Measurements from ENCODE around the gene ST3GAL4. TPM values are rescaled to one million over a fixed set of nuclear protein-coding genes. Genes with fewer than 3 reads are reported as not detected.
"Not testable (repeated sequence)": the region's sequence is repeated elsewhere in the genome, so short reads cannot be mapped to it uniquely, and the experiment has no call there.

ST3GAL4 gene, protein sequence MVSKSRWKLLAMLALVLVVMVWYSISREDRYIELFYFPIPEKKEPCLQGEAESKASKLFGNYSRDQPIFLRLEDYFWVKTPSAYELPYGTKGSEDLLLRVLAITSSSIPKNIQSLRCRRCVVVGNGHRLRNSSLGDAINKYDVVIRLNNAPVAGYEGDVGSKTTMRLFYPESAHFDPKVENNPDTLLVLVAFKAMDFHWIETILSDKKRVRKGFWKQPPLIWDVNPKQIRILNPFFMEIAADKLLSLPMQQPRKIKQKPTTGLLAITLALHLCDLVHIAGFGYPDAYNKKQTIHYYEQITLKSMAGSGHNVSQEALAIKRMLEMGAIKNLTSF
- total RNA-seq (2014; rRNA removed; shearing (Covaris generic); ENCODE audit: low replicate concordance), result 44.7 and 54.0 TPM in 2 replicates

DNA sequence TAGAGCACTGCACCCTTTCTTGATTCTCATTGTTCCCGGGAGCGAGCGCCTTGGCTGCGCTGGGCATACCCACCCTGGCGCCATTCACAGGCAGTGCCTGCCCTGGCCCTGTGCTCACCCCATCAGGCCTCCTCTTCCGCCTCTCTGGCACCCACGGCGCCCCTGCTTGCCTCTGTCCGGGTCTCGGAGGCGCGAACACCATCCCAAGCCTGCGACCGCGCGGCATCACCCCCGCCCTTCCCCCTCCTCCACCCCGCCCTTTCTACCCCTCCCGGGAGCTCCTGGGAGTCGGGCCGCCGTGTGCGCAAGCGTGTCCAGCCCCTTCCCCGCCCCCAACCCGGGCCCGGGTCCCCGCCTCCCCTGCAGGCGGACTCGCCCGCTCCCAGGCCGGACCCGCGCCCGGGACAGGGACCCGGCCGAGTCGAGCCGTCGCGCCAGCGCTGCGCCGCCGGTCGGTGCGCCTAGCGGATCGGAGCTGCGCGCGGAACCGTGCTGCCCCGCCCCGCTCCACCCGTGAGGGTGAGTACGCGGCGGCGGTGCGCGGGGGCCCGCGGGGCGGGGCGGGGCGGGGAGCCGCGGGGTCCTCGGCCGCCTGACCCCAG lies at the start of gene ST3GAL4:
ST3GAL4 (plus strand) TSS at position 363 of the 602 bp plus-strand sequence. CDS start 50,470 bp downstream, outside the sequence.
- in situ Hi-C loops (cut with HindIII; ENCODE audit: low pct_unique_long_range_greater_than_20kb, low sequenced_read_pairs), result no loop called here
- no peak for DNase-seq (ENCODE audit: low read depth)

DNA sequence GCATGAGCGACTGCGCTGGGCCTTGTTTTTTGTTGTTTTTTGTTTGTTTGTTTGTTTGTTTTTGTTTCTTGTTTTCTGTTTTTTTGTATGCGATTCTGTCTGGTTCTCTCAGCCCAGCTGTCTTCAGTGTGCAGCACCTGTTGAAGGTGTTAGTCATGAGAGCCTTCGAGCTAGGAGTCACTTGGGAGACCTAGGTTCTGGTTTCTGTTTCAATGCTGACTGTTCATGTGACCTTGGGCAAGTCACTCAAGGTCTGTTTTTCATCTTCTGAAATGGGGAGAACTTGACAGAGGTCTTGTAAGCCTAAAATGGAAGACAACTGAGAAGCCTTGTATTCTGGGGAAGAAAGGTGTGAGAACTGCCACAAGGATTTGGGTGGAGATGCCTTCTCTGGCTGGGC lies 49.8 kb upstream of the ST3GAL4 start:
- DNase-seq (ENCODE audit: low read depth), result no peak
- in situ Hi-C loops (cut with HindIII; ENCODE audit: low pct_unique_long_range_greater_than_20kb, low sequenced_read_pairs), result no loop called here

DNA sequence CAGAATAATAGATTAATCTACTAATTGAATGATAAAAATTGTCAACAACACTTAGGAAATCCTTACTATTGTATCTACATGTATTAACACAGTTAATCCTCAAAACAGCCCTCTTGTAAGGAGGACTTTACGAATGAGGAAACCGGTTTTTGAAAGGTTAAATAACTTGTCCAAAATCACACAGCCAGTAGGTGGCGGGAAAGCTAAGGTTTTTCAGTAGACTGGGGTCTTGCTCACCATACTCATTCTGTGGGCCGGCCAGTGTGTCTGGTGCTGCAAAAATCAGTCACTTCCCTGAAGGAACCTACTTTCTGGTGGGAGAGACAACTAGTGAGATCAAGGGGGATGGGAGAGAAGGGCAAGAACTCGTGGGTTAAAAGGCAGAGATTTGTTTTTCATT lies 47.8 kb upstream of the ST3GAL4 start:
- in situ Hi-C loops (cut with HindIII; ENCODE audit: low pct_unique_long_range_greater_than_20kb, low sequenced_read_pairs), result no loop called here
- DNase-seq (ENCODE audit: low read depth), result no peak

DNA sequence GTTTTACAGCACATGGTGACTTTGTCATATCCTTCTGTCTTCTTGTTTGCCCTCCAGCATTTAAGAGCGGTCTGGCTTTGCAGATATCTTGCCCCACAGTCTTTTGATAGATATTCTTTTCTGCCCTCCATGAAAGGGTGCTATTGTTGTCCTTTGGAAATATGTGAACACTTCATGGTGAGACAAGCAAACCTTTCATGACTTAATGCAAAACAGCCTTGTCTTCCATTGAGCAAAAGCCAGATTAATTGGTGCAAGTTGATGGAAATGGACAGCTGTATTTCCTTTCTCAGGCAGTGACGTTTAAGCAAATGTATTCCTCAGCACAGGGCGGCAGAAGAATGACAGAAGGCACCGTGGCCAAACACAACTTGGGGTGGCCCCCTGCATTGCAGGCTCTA lies 47.2 kb upstream of the ST3GAL4 start:
- no peak for DNase-seq (ENCODE audit: low read depth)
- in situ Hi-C loops (cut with HindIII; ENCODE audit: low pct_unique_long_range_greater_than_20kb, low sequenced_read_pairs), result no loop called here

DNA sequence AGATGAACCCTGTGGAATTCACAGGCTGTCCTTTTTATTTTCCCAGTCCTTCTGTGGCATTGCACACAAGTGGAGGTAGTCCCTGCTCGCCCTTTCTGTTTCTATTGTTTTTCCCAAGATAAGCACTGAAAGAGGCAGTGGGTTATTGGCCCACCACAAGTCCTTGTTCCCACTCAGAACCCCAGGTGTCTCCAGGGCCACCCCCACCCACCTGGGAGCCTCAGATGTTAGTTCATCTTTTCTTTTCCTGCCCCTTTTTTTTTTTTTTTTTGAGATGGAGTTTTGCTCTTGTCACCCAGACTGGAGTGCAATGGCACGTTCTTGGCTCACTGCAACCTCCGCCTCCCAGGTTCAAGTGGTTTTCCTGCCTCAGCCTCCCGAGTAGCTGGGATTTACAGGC lies 46.7 kb upstream of the ST3GAL4 start:
- DNase-seq (ENCODE audit: low read depth); in situ Hi-C loops (cut with HindIII; ENCODE audit: low pct_unique_long_range_greater_than_20kb, low sequenced_read_pairs): not testable (repeated sequence)

DNA sequence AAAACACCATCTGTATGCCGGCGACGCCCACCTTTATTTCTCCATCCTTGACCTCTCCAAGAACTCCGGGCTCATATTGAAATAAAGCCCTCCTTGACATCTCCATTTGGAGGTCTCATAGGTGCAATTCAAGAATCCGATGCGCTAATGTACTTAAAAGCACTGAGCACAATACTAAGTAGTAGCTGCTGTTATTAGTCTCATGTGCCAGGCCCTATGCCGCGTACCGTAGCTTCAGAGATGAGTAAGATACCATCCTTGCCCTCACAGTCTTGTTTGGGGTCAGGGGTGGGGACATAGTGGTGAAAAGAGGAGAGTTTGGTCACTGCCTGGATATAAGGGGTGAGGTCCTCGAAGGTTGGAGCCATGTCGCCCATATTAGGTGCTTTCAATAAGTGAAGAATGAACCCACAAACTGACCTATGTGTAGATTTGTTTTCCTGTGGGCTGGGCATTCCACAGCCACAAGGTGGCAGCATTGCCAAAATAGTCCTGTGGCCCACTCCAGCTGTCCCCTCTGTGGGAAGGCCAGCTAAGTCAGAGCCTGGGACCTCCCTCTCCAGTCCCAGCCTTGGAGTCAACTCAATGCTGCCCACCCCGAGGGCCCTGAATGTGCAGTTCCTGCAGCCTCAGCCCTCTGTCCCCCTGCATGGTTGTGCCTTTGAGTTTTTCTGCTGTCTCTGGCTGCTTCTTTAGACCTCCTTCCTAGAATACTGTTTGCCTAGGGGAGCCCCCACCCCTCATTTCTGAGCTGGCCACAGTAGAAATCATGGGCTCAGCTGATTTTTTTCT lies 45.1 kb upstream of the ST3GAL4 start:
- in situ Hi-C loops (cut with HindIII; ENCODE audit: low pct_unique_long_range_greater_than_20kb, low sequenced_read_pairs), result no loop called here
- DNase-seq (ENCODE audit: low read depth), result peak; percentile 49

DNA sequence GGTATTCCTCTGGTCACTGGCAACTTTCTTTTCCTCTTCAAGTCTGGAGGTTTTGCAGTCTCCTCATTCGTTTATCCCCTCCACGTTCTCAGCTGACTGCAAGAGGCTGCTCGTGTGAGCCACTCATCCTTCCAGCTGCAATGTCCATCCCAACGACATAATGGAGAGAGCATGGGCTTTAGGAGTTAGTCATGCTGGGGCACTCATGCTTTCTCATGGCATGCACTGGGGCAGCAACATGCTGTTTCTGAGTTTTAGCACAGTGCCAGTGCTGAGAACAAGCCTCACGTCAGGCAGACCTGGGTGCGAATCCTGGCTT lies 44.5 kb upstream of the ST3GAL4 start:
- DNase-seq (ENCODE audit: low read depth), result no peak
- in situ Hi-C loops (cut with HindIII; ENCODE audit: low pct_unique_long_range_greater_than_20kb, low sequenced_read_pairs), result no loop called here

DNA sequence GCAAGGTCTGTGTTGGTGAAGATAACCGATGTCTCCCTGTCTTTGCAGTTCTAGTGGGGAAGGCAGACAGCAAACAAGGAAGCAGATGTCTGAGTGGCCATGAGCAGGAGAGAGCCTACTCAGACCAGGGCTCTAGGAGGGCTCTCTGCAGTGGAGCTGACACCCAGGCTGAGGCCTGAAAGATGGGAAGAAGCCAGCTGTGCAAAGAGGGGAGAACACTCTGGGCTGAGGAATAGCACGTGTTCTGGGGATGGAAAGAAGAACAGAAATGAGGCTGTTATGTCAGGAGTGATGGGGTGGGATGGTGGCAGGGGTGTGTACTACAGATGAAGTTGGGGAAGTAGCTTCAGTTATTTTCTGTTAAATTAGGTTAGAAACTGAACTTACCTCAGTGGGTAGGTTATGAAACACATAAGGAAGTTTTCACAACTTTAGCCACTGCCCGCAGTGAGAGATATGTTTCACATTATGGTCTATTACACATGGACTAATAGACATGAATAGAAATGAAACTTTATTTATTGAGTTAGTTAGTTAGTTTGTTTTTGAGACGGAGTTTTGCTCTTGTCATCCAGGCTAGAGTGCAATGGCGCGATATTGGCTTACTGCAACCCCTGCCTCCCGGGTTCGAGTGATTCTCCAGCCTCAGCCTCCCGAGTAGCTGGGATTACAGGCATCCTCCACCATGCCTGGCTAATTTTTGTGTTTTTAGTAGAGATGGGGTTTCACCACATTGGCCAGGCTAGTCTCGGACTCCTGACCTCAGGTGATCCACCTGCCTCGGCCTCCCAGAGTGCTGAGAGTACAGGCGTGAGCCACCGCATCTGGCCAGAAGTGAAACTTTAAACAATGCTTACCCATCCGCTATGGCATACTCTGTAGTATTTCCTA lies 43.8 kb upstream of the ST3GAL4 start:
- no peak for DNase-seq (ENCODE audit: low read depth)
- in situ Hi-C loops (cut with HindIII; ENCODE audit: low pct_unique_long_range_greater_than_20kb, low sequenced_read_pairs), result no loop called here

DNA sequence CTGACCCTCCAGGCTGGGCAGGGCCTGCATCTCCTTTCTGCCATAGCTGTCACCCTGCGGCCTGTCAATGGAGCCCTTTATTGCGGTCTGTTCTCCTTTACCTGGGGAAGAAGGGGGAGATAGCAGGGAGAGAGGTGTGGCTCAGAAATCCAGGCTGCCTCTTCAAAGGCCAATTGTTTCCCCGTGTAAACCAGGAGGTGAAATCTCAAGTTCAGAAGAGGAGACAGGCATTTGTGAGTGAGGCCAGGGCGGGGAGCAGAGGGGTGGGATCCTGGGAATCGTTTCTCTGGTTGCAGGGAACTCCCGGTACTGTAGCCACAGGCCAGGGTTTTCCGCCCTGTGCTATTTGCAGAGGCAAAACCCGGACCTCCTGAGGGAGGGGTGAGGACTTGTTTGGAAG lies 42.5 kb upstream of the ST3GAL4 start:
- in situ Hi-C loops (cut with HindIII; ENCODE audit: low pct_unique_long_range_greater_than_20kb, low sequenced_read_pairs), result no loop called here

DNA sequence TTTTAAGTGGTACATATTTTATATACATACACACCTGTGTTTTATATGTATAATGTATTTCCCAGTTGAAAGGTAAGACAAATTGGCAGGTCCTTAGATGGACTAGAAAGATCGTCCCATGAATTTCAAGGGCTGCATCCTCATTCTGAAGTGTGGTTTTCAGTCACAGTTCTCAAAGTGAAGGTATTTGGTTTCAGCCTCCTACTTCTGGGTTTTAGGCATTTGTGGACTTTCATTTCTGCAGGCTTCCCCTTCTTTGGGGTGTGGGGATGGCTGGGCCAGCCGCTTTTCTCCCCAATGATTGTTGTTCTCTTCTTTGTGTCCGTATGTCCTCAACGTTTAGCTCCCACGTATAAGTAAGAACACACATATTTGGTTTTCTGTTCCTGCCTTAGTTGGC lies 41.7 kb upstream of the ST3GAL4 start:
- no peak for DNase-seq (ENCODE audit: low read depth)
- in situ Hi-C loops (cut with HindIII; ENCODE audit: low pct_unique_long_range_greater_than_20kb, low sequenced_read_pairs), result no loop called here

More for the DNA sequence above, 42.5 kb upstream of the ST3GAL4 start:
- no peak for DNase-seq (ENCODE audit: low read depth)

DNA sequence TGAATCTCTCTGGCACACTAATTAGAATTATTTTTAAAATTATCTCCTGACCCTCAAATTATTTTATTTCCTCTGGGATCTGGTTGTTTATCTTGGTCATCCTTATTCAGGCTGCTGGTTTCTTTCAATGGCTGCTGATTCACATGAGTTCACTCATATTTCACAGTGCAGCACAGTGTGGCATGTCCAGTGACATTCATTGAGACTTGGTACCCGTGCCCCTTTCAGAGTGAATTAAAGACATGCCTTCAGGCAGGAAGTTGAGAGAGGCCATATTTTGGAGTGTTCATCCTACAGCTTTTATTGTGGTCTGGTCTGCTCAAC lies 38.1 kb upstream of the ST3GAL4 start:
- in situ Hi-C loops (cut with HindIII; ENCODE audit: low pct_unique_long_range_greater_than_20kb, low sequenced_read_pairs), result no loop called here
- no peak for DNase-seq (ENCODE audit: low read depth)

DNA sequence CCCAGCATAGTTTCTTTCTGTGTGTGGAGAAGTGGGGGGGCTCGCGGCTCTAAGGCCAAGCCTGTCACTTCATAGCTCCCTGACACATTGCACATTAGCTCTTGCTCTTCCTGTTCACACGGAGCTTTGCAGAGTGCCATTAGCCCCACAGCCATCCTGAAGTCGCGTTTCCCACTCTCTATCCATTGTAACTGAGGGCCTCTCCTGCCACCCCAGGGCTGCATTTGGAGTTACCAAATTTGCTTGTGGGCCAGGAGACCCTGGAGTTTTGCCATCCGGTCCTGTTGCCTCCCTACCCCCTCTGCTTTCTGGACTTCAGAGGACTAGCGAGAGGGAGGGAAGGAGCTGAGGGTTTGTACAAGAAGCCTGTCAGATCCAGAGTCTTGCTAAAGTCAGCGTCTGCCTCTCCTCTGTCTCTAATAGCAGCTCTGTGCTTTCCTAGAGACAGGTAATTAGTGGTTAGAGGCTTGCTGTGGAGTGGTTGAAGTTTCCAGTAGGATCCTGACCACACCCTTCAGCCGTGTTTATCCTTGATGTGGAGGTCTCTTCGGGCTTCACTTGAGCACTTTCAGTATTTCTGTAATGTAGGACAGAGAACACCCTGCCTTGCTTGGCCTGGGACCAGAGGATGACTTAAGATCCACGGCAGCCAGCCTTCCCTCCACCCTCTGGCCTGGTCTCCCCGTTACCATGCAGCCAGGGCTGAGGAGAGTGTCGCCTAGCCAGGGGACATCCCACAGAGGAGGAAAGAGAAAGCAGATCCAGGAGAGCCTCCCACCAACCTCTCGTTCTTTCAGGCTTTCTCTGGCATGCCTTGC lies 37.5 kb upstream of the ST3GAL4 start:
- DNase-seq (ENCODE audit: low read depth), result peak; percentile 71
- in situ Hi-C loops (cut with HindIII; ENCODE audit: low pct_unique_long_range_greater_than_20kb, low sequenced_read_pairs), result no loop called here

DNA sequence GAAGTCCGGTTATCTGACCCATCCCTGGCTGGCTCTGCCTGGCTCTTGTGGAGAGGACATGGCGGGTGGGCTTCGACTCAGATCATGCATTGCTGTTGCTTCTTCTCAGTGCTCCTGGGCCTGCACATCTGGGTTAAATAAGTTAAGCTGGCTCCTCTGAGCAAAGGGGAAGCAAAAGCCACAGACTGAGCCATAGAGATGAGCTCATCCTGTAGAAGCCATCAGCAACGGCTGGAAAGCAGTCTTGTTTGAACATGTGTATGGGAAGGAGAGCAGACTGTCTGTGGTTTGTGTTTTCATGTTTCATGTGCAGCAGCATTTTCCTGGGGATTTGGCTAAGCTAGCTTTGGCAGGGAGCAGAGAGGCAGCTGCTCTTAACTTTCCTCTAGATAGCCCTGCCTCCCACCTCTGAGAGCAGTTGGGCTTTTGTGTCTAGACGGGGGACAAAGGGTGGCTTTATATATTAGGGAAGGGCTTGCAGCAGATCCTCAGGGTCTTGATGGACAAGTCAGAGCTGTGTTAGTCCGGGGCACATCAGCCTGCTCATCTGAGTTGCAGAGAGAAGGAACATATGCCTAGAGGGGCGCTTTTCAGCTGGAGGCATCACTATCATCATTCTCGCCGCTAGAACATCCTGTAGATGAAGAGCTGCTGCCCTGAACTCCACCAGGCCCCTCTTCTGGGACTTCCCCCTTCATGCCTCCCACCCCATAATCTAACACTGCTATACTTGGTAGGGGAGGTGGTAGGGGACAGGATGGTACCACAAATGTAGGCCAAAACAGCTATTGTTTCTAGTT lies 36.7 kb upstream of the ST3GAL4 start:
- in situ Hi-C loops (cut with HindIII; ENCODE audit: low pct_unique_long_range_greater_than_20kb, low sequenced_read_pairs), result no loop called here
- DNase-seq (ENCODE audit: low read depth), result peak; percentile 32

DNA sequence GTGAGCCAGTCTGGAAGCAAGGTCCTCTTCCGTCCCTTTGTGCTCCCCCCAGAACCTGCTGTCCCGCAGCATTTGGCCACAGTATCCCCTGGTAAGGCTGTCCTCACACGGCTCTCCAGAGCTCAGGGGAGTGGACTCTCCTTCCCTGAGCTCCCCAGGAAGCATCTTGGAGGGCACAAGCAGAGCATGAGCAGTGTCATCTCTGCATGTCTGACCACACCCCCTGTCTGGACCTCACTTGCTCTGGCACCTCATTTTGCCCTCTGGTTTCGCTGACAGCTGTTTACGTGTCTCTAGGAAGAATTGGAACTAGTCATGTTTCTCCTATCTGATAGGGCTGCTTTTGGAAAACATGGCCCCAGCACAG lies 36.1 kb upstream of the ST3GAL4 start:
- no peak for DNase-seq (ENCODE audit: low read depth)
- in situ Hi-C loops (cut with HindIII; ENCODE audit: low pct_unique_long_range_greater_than_20kb, low sequenced_read_pairs), result no loop called here

DNA sequence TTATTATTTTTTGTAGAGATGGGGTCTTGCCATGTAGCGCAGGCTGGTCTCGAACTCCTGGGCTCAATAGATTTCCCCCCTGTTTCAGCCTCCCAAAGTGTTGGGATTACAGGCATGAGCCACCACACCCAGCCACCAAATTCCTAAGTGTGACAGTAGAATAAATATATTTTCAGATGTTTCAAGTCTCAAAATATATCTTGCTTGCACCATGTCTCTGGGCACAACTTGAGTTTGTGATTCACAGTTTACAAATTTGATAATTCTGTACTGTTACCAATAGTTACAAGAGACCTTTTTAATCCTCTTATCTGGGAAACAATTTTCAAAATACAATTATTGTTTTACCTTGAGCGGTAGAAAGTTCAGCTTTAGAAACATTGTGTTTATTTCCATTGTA lies 32.5 kb upstream of the ST3GAL4 start:
- in situ Hi-C loops (cut with HindIII; ENCODE audit: low pct_unique_long_range_greater_than_20kb, low sequenced_read_pairs), result no loop called here
- no peak for DNase-seq (ENCODE audit: low read depth)

DNA sequence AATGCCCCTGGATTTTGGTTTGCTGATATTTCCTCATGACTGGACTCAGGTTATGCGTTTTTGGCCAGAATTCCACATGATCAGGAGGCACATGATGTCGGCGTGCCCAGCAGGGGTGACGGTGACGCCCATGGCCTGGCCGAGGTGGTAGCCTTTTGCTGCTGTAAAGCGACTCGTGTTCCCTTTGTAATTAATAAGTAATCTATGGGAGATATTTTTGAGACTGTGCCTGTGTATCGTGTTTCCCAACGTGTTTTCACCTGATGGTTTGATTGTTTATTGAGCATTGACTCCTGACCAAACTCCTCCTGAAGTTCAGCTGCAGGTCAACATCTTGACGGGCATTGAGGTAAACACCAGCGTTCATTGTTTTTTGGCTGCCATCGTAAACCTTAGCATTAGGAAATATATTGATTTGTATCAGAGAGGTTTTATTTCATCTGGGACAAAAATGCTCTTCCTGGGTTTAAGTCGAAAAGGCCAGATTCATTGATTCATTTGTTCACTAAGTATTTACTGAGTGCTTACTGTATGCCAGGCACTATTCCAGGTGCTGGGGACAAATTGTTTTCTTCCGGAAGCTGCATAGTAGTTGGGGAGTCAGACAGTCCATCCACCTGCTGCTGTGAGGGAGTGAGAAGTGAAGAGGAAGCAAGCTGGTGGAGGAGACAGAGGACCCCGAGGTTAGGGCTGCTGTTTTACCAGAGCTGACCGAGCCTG lies 28.0 kb upstream of the ST3GAL4 start:
- in situ Hi-C loops (cut with HindIII; ENCODE audit: low pct_unique_long_range_greater_than_20kb, low sequenced_read_pairs), result no loop called here
- DNase-seq (ENCODE audit: low read depth), result peak; percentile 89

DNA sequence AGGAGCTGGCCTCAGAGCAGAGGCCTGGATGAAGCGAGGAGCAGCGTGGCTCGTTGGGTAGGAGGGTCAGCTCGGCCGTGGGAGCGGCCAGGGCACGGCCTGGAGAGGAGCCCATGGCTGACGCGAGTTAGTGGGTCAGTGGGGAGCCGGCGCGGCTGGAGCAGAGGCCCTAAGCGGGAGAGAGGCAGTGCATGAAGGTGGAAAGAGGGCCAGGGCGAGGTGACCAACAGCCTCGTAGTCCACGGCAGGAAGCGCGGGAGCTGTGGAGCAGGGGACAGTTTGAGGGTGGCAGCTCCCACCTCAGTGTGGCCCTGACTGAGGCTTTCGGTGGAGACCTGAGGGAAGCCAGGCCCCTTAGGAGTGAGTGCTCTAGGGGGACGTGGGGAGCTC lies 27.5 kb upstream of the ST3GAL4 start:
- DNase-seq (ENCODE audit: low read depth), result no peak
- in situ Hi-C loops (cut with HindIII; ENCODE audit: low pct_unique_long_range_greater_than_20kb, low sequenced_read_pairs), result no loop called here

Measured in Caki2 (cell line).